ENCODE results near the gene RNASET2.
A peak's percentile ranks its signal among the peaks of the same experiment; 100 is the strongest.
"Not testable (repeated sequence)": the region's sequence is repeated elsewhere in the genome, so short reads cannot be mapped to it uniquely, and the experiment has no call there.

The RNASET2 gene

DNA sequence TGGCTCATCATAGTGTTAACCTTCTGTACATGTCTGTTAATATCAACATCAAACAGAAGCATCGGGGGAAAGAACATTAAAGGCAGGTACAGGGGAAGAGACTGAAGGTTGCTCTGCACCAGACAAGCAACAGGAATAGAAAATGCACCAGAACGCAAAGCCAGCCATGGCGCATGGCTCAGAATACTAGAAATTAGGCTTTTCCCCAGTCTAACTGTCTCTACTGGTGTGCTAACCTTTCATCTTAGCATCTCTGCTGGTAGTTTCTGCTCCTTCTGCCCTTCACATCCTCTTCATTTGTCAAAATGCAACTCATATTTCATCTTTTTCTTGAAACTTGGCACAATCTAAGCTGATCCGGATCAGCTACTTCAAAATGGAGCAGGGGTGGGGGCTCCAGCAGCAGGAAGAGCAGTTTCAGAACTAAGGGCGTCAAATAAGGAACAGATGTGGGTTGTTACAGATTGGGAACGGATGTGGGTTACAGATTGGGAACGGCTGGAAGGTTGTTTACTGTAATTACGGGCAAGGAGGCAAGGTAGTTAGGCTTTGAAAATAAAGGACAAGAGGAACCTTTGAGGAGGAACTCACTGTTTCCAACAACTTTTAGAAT is 13.1 kb upstream of the RNASET2 start:
- DNase-seq, result no peak

- no peak for DNase-seq
Measured at GRCh38 chr6:166966268-166966667, 9.9 kb upstream of the RNASET2 start.

DNA sequence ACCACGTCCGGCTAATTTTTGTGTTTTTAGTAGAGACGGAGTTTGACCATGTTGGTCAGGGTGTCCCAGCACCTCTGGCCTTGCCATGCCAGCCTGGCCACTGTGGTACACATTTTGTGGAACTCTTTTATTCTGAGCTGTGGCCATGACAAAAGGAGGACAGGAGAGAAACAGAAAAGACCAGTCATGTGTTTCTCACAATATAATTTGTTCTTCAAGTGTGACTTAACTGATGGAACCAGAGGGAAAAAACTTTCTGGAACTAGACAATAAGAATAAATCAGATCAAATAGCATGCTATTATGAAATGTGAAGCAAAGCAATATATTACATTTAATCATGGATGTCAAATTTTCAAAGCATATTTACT is 4.2 kb upstream of the RNASET2 start:
- no peak for DNase-seq

DNA sequence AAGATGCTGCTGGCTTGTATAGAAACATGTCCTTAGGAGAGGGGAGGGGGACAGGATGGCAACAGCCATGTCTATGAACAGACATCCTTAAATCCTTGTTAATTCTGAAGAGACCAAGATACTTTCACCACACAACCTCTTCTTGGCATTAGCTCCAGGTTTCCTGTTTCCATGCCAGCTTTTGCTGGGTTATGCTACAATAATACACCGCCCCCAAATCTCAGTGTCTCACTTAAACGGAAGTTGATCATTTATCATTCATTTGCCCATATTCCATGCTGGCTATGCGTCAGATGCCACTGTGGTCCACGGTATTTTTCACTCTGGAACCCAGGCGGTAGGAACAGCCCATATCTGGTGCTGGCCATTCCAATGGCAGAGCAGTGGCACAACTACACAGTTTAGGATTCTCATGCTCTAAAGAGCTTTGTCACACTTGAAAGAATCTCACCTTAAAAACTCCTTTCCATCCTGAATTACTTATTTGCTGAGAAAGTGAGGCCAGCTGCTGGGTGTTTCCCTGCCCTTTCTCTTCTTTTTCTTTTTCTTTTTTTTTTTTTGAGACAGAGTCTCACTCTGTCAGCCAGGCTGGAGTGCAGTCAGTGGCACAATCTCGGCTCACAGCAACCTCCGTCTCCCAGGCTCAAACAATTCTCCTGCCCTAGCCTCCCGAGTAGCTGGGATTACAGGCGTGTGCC is 3.7 kb upstream of the RNASET2 start:
- no peak for DNase-seq

DNA sequence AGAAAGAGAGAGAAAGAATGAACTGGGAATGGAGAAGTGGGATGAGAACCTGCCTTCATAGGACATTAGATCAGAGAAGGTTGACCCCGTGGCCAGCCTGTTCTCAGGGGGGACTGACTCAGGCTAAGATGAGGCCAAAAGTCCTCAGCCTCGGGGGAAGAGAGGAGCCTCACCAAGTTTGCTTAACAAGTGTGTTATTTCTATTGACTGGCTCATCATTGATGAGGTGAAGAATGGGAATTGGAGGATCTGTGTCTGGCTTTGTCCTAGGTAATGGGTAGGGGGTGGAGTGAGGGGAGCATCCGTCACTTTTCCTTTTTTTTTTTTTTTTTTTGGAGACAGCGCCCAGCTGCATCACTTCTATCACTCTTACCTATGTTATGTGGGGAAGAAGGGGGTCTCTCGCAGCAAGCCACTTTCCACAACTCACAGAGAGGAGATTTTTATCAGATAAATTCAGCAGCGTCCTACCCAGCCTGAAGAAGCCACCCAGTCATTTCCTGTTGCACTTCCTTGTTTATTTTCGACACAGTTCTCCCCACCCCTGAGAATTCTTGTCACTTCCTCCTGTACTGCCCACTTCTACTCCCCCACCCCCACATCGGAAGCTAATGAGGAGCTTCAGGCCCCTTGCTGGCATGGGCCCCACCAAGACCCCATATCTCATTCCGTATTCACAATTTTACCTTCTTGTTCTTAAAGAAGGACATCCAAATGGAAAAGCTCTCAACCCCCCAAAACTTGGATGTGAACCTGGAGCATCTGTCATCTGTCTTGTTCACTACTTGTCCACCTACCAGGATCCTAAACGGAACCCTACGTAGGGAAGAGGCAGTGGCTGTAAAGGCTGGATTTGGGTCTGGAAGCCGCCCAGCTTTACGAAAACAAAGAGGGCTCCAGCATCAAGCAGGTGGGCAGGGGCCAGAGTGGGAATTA is 2.8 kb upstream of the RNASET2 start:
- DNase-seq, result peak; percentile 8

- DNase-seq, result no peak
Measured at GRCh38 chr6:166957805-166958076, 1.4 kb upstream of the RNASET2 start.

DNA sequence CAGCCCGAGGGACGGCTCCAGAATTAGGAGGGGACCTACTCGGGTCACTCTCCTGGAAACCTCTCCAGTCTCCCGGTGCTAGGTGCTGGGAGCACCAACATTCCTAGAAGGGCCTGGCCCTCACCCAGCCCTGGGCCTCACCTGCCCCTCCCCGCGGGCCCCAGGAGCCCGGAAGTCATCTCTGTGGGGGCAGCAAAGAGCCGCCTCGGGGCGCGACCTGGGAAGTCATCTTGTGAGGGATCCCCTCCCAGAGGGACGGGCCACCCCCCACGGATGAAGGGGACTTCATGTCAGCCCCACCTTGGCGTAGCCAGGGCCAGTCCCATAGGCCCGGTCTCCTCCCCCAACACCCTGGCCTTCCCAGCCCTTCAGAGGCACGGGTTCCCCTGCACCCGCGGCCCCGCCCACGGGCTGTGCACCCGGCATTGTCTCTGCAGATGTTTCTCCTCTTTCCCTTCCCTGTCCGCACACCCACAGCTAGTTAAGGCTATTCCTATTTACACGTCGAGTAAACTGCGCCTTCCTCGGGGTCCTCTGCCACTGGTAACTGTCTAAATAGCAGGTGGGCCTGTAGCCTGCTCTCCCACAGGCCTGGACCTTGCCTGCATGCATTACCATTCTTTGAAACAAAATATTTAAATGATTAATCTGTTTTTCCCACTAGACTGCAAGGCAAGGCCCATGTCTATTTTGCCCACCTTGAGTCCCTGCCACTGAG is 896 bp upstream of the RNASET2 start:
- DNase-seq, result peak; percentile 38

- peak; percentile 33 for DNase-seq
Measured at GRCh38 chr6:166955865-166956443, 396 bp downstream of the RNASET2 start.

- no peak for DNase-seq
Measured at GRCh38 chr6:166955121-166955864, 1.1 kb downstream of the RNASET2 start.

- DNase-seq, result no peak
Measured at GRCh38 chr6:166954118-166954713, 2.1 kb downstream of the RNASET2 start.

DNA sequence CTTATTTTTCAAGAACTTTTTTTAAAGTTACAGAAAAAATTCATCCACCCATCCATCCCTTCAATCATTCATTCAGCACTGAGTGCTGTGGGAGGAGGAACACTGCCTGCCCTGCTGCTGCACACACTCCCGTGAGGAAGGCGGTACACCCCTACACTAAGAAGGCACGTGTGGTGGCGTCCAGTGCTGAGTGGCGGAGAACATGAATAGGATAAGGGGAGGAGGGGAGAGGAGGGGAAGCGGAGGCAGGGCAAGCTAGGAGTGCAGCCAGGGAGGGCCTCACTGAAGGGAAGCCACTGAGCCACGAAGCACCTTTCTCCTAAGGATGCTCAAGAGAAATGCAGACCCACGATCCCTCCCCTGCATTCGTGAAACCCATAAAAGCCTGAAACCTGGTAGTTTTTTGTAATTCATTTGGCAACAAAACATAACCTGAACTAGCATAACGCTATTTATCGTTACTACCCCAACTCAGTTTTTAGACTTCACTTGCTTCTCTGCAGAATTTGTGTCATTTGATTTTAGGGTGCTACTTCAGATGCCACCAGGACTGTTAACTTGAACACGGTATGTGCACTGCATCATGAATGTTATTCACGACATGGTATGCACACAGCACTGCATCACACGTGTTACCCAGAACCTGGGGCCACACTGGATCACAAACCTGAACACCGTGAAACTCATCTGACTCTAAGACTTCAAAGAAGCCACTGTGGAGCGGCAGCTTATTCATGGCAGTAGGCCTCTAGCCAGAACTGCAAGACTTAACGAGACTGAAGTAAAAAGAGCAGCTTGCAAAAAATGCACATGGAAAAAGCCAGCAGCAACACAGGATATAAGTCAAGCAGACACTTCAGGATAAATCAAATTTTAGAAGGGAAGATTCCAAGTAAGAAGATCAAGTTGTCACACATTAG is 3.5 kb downstream of the RNASET2 start:
- no peak for DNase-seq

- DNase-seq, result no peak
Measured at GRCh38 chr6:166952121-166952520, 4.2 kb downstream of the RNASET2 start.

GRCh38 chr6:166951670-166952060 is 4.7 kb downstream of the RNASET2 start:
- no peak for DNase-seq

DNA sequence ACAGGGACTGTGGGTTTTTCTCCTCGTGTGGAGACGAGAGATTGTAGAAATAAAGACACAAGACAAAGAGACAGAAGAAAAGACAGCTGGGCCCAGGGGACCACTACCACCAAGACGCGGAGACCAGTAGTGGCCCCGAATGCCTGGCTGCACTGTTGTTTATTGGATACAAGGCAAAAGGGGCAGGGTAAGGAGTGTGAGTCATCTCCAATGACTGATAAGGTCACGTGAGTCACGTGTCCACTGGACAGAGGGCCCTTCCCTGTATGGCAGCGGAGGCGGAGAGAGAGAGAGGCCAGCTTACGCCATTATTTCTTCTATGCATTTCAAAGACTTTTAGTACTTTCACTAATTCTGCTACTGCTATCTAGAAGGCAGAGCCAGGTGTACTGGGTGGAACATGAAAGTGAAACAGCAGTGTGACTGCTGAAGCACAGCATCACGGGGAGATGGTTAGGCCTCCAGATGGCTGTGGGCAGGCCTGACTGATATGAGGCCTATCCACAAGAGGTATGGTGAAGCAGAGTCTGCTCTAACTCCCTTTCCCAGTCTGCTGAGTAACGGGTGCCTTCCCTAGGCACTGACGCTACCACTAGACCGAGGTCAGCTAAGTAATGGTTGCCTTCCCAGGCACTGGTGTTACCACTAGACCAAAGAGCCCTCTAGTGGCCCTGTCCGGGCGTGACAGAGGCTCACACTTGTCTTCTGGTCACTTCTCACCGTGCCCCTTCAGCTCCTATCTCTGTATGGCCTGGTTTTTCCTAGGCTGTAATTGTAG is 5.3 kb downstream of the RNASET2 start:
- DNase-seq, result not testable (repeated sequence)

GRCh38 chr6:166950443-166950821 is 5.9 kb downstream of the RNASET2 start:
- no peak for DNase-seq

DNA sequence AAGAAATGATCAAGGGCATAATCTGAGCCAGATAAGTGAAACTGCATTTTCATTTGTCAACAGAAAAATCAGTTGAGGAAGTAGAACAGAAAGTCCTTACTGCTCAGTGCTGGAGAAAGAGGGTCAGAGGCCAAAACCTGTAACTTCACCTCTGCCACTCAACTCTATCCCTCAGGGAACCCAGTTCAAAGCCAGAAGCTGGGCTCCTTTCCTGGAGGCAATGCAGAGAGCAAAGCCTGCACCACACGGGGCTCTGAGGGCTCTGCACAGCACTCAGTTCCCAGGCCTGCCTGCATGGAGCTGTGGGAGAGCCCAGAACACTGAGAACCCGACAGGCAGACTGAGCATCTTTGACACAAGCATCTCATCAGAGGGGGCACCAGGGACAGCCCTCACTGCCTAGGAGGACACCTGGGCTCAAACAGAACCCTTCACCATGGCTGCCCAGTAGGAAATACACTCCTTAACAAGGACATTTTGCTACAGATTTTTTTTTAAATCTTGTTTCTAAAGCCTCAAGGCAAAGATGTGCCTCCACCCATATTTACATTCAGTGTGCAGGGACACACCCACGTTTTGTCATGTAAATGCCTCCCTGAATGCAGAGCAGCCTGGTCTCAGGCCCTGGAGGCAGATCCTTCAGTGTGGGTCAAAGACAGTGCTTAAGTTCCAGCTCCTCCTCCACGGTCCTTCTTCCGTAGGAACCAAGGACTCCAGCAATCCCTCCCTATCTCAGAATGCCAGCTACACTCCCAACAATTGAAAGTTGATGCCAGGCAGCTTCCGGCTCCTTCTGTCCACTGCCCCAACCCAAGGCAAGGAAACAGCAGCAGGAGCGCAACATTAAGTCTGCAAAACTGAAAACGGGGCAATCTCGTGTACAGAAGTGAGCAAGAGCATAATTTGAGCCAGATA is 6.6 kb downstream of the RNASET2 start:
- no peak for DNase-seq

DNA sequence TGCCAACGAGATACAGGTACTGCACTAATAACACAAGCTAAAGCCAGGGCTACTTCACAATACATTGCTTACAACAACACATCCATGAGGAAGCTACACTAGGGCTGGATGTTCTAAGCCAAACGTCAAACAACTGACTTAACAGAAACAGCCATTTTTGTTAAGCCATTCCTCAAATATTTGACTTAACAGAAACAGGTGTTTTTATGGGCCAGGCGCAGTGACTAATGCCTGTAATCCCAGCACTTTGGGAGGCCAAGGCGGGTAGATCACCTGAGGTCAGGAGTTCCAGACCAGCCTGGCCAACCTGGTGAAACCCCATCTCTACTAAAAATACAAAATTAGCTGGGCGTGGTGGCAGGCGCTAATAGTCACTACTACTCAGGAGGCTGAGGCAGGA is 7.6 kb downstream of the RNASET2 start:
- DNase-seq, result not testable (repeated sequence)

DNA sequence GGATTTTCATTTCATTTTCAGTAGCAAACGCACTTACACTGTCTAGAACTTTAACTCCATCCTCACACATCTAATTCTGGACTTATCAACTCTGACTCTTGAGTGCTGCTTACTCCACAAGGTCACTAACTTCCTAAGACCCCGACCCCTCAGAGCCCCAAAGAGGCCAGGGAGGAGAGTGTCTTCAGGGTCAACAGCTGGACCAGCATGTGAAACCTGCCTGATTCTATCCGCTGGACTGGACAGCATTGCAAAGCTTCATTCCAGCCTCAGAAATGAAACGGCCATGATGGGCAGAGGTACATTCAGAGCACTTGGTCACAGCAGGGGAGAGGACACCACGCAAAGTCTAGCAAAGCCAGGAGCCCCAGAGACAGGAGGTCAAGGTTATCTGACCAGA is 9.1 kb downstream of the RNASET2 start:
- no peak for DNase-seq

DNA sequence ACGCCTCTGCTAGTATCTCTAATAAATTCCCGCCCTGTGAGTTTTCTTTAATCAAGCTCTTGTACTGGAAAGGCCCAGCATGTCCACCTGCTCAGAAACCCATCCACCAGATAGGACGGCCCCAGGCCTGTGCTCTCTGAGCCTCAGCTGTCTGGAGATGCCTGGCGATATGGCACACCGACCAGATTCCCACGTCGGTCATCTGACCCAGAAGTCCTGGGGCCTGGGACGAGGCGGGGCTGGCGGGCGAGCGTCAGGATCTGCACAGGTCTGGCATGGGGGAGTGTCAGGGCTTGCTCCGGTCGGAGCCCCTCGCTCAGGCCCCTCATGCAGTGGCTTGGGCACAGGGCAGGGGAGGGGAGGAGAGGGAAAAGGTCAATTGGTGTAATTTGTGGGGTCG is 10.2 kb downstream of the RNASET2 start:
- no peak for DNase-seq

All from effector CD8-positive, alpha-beta T cell (primary cell).